H9 (cell line): ENCODE data around the gene MYO1F. TPM values are rescaled to one million over a fixed set of nuclear protein-coding genes. Genes with fewer than 3 reads are reported as not detected.
A peak's percentile ranks its signal among the peaks of the same experiment; 100 is the strongest.

Source experiments
- DNase-seq: peaks from one replicate; pipeline ENCODE4 v3.0.0-alpha.2; 2017
- H2AFZ ChIP-seq: one replicate; pipeline ENCODE4 v1.6.1; 2013; ENCODE audit warnings: mild to moderate bottlenecking, low read length, control low read depth, moderate library complexity
- H2AK5ac ChIP-seq: 2 replicates; pipeline ENCODE4 v1.6.1; 2013; ENCODE audit warnings: low read length, control low read depth, mixed read lengths; ENCODE audit not compliant: insufficient read length
- H2BK120ac ChIP-seq: one replicate; pipeline ENCODE4 v1.6.1; 2013; ENCODE audit warnings: low read depth, mild to moderate bottlenecking, low read length, control low read depth, inconsistent platforms; ENCODE audit not compliant: poor library complexity, severe bottlenecking
- H2BK12ac ChIP-seq: 2 replicates; pipeline ENCODE4 v1.6.1; 2013; ENCODE audit warnings: low read length, control low read depth, mixed read lengths, low read depth; ENCODE audit not compliant: insufficient read length
- H2BK15ac ChIP-seq: 2 replicates; pipeline ENCODE4 v1.6.1; 2013; ENCODE audit warnings: low read depth, low read length, control low read depth
- H2BK20ac ChIP-seq: one replicate; pipeline ENCODE4 v1.6.1; 2013; ENCODE audit warnings: low read depth, mild to moderate bottlenecking, low read length, control low read depth, inconsistent platforms; ENCODE audit not compliant: poor library complexity, severe bottlenecking
- H2BK5ac ChIP-seq: 2 replicates; pipeline ENCODE4 v1.6.1; 2013; ENCODE audit warnings: low read length, control low read depth, mixed read lengths; ENCODE audit not compliant: insufficient read length
- H3K14ac ChIP-seq: 2 replicates; pipeline ENCODE4 v1.6.1; 2013; ENCODE audit warnings: low read length, control low read depth; ENCODE audit not compliant: insufficient read depth
- H3K18ac ChIP-seq: 2 replicates; pipeline ENCODE4 v1.6.1; 2013; ENCODE audit warnings: low read depth, mild to moderate bottlenecking, mixed read lengths, low read length, control low read depth; ENCODE audit not compliant: insufficient read length
- H3K23ac ChIP-seq: 2 replicates; pipeline ENCODE4 v1.6.1; 2013; ENCODE audit warnings: low read length, control low read depth, mixed read lengths, low read depth; ENCODE audit not compliant: insufficient read length
- H3K23me2 ChIP-seq: 2 replicates; pipeline ENCODE4 v1.6.1; 2013; ENCODE audit warnings: low read depth, mild to moderate bottlenecking, mixed read lengths, low read length, control low read depth; ENCODE audit not compliant: insufficient read length, poor library complexity, severe bottlenecking
- H3K27ac ChIP-seq: 2 replicates; pipeline ENCODE4 v1.5.1; 2013; ENCODE audit warnings: low read length, control low read depth, mixed read lengths, low read depth; ENCODE audit not compliant: insufficient read length
- H3K27me3 ChIP-seq: 2 replicates; pipeline ENCODE4 v1.6.1; 2013; ENCODE audit warnings: low read length, control low read depth, inconsistent platforms; ENCODE audit not compliant: insufficient read depth
- H3K4ac ChIP-seq: 2 replicates; pipeline ENCODE4 v1.6.1; 2013; ENCODE audit warnings: low read depth, mild to moderate bottlenecking, control low read depth, inconsistent platforms, low read length, moderate library complexity
- H3K4me1 ChIP-seq: 2 replicates; pipeline ENCODE4 v1.6.1; 2013; ENCODE audit warnings: low read length, control low read depth, inconsistent platforms; ENCODE audit not compliant: insufficient read depth
- H3K4me2 ChIP-seq: 2 replicates; pipeline ENCODE4 v1.6.1; 2013; ENCODE audit warnings: low read length, control low read depth, mixed read lengths; ENCODE audit not compliant: insufficient read length, insufficient read depth
- H3K56ac ChIP-seq: 2 replicates; pipeline ENCODE4 v1.6.1; 2013; ENCODE audit warnings: low read depth, mild to moderate bottlenecking, mixed read lengths, low read length, control low read depth; ENCODE audit not compliant: insufficient read length
- H3K79me1 ChIP-seq: 2 replicates; pipeline ENCODE4 v1.6.1; 2013; ENCODE audit warnings: low read depth, mild to moderate bottlenecking, moderate library complexity, low read length, control low read depth, inconsistent platforms; ENCODE audit not compliant: insufficient read depth, poor library complexity, severe bottlenecking
- H3K79me2 ChIP-seq: 2 replicates; pipeline ENCODE4 v1.6.1; 2013; ENCODE audit warnings: low read length, control low read depth, inconsistent platforms; ENCODE audit not compliant: insufficient read depth
- H3K9ac ChIP-seq: 2 replicates; pipeline ENCODE4 v1.6.1; 2013; ENCODE audit warnings: low read length, control low read depth, mixed read lengths; ENCODE audit not compliant: insufficient read length; ENCODE audit errors: extremely low read depth
- H3K9me3 ChIP-seq: one replicate; pipeline ENCODE4 v1.6.1; 2013; ENCODE audit warnings: low read depth, low read length, inconsistent platforms; ENCODE audit not compliant: control insufficient read depth
- H3T11ph ChIP-seq: one replicate; pipeline ENCODE4 v1.6.1; 2013; ENCODE audit warnings: mild to moderate bottlenecking, low read length, control low read depth, inconsistent platforms
- H4K20me1 ChIP-seq: one replicate; pipeline ENCODE4 v1.6.1; 2013; ENCODE audit not compliant: control insufficient read depth, insufficient read length, insufficient read depth
- H4K5ac ChIP-seq: 2 replicates; pipeline ENCODE4 v1.6.1; 2013; ENCODE audit warnings: low read depth, mild to moderate bottlenecking, mixed read lengths, low read length, control low read depth; ENCODE audit not compliant: insufficient read length
- H4K8ac ChIP-seq: replicated peaks from 2 replicates; pipeline ENCODE4 v1.6.1; 2013; ENCODE audit warnings: low read length, control low read depth, mixed read lengths, low read depth; ENCODE audit not compliant: insufficient read length
- H4K91ac ChIP-seq: 2 replicates; pipeline ENCODE4 v1.6.1; 2013; ENCODE audit warnings: low read depth, mild to moderate bottlenecking, moderate library complexity, mixed read lengths, low read length, control low read depth; ENCODE audit not compliant: insufficient read length
- H3K27ac Mint-ChIP-seq, 3 experiments: 2 replicates in 2 of 3; 3 replicates in 1 of 3; pipeline ENCODE4 v1.8.0; 2020 to 2021; ENCODE audit warnings: mixed read lengths in 3 of 3, mild to moderate bottlenecking in 1 of 3, moderate library complexity in 1 of 3
- H3K27me3 Mint-ChIP-seq: 2 replicates; pipeline ENCODE4 v1.8.0; 2021; ENCODE audit warnings: low read depth, mild to moderate bottlenecking, moderate library complexity, mixed read lengths
- H3K36me3 Mint-ChIP-seq, 3 experiments: 2 replicates in 2 of 3; 3 replicates in 1 of 3; pipeline ENCODE4 v1.8.0; 2020 to 2021; ENCODE audit warnings: low read depth in 3 of 3, mixed read lengths in 3 of 3; ENCODE audit not compliant: insufficient read depth in 1 of 3
- H3K4me1 Mint-ChIP-seq, 2 experiments: 2 replicates each; pipeline ENCODE4 v1.8.0; 2020; ENCODE audit warnings: mixed read lengths in 2 of 2
- H3K4me3 Mint-ChIP-seq, 2 experiments: 2 replicates in 1 of 2; 3 replicates in 1 of 2; pipeline ENCODE4 v1.8.0; 2020 to 2021; ENCODE audit warnings: mild to moderate bottlenecking in 2 of 2, mixed read lengths in 2 of 2, moderate library complexity in 1 of 2
- H3K9me3 Mint-ChIP-seq, 2 experiments: 2 replicates in 1 of 2; 3 replicates in 1 of 2; pipeline ENCODE4 v1.8.0; 2020; ENCODE audit warnings: mild to moderate bottlenecking in 2 of 2, mixed read lengths in 2 of 2, moderate library complexity in 1 of 2
- WGBS: extraction: QIAGEN DNeasy Blood & Tissue Kit; methylation state at CpG from one replicate; pipeline ENCODE4 v1.1.7; 2013; ENCODE audit warnings: missing lambda C conversion rate, low lambda C conversion rate, mixed read lengths; ENCODE audit not compliant: insufficient read length; ENCODE audit errors: extremely low coverage; 5-methylcytosine and 5-hydroxymethylcytosine counted together
- total RNA-seq: library from RNA; stranded (reverse); gene quantifications from 2 replicates; pipeline ENCODE4 v1.2.1, GENCODE V29; 2021
- TF ChIP-seq, protein P1 (sequence below): fragments of 200-600 bp; sonication (generic); conservative IDR thresholded peaks from 3 replicates; pipeline ENCODE4 v1.8.0; 2021; ENCODE audit warnings: antibody characterized with exemption, mild to moderate bottlenecking

Gene MYO1F
- total RNA-seq, 1 experiment from 2014 or later = 1.0 TPM

DNA sequence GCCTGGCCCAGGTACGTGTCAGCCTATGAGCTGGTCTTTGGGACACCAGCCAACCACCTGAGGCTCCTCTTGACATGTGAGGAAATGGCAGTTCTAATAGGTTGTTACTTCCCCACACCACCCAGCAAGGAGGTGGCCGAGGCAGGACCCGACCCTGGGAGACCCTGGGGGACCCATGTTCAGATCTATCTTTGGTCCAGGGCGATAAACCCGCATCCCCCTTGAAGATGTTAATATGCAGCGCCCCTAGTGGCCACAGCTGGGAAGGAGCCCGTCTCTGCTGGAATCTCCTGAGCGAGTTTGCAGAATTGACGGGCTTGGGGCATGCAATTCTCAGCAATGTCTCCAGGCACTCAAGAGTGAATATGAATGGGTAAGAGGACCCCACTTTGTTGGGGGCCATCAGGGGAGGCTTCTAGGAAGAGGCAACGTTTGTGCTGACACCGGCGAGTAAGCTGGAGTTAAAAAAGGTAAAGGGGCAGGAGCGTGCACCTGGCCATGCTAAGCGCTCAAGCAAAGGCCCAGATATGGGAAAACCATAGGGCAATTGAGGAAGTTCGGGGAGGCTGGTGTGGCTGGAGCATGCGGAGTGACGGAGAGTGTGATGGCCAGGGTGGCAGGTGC is 1.5 kb upstream of the MYO1F start:
- WGBS = no CpG with 5 or more reads among the region's 17 CpGs
- Mint-ChIP-seq H3K4me3 (peak overlapping the region in 1 of 2 experiments; percentile 39; a peak in 1 of 5 replicates), H3K27me3 (peaks cover 15% of the 10 kb centered on the region), H3K27ac (no peak overlapping the region; a peak in 1 of 7 replicates), H3K4me1 (peaks cover 19 to 28% of the 10 kb centered on the region in 2 experiments), H3K9me3 (no peaks in the 10 kb centered on the region; a peak in 1 of 5 replicates), H3K36me3 (no peaks in the 10 kb centered on the region)
- no peaks in the 10 kb centered on the region for H3K9me3 ChIP-seq
- no peak overlapping the region for H3K4ac ChIP-seq
- no peak overlapping the region for H3K9ac ChIP-seq
- no peaks in the 10 kb centered on the region for H3K79me2 ChIP-seq
- TF ChIP-seq, protein P1, sequence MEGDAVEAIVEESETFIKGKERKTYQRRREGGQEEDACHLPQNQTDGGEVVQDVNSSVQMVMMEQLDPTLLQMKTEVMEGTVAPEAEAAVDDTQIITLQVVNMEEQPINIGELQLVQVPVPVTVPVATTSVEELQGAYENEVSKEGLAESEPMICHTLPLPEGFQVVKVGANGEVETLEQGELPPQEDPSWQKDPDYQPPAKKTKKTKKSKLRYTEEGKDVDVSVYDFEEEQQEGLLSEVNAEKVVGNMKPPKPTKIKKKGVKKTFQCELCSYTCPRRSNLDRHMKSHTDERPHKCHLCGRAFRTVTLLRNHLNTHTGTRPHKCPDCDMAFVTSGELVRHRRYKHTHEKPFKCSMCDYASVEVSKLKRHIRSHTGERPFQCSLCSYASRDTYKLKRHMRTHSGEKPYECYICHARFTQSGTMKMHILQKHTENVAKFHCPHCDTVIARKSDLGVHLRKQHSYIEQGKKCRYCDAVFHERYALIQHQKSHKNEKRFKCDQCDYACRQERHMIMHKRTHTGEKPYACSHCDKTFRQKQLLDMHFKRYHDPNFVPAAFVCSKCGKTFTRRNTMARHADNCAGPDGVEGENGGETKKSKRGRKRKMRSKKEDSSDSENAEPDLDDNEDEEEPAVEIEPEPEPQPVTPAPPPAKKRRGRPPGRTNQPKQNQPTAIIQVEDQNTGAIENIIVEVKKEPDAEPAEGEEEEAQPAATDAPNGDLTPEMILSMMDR = peak; percentile 94
- no peaks in the 10 kb centered on the region for H4K20me1 ChIP-seq
- H3K18ac ChIP-seq = no peak overlapping the region
- no peak overlapping the region for H3K27ac ChIP-seq
- no peak overlapping the region for H2BK12ac ChIP-seq
- no peak overlapping the region for H3K23ac ChIP-seq
- H3K23me2 ChIP-seq = no peaks in the 10 kb centered on the region
- H2BK120ac ChIP-seq = no peak overlapping the region
- no peak overlapping the region for H4K5ac ChIP-seq
- H3K27me3 ChIP-seq = no peaks in the 10 kb centered on the region
- H2BK15ac ChIP-seq = no peak overlapping the region
- peak; percentile 80 for DNase-seq
- H2AK5ac ChIP-seq = no peak overlapping the region
- no peak overlapping the region for H2AFZ ChIP-seq
- H4K8ac ChIP-seq = no peak overlapping the region
- no peak overlapping the region for H3K14ac ChIP-seq
- no peak overlapping the region for H3T11ph ChIP-seq
- no peak overlapping the region for H4K91ac ChIP-seq
- no peak overlapping the region for H2BK20ac ChIP-seq
- no peaks in the 10 kb centered on the region; the same call in 1 of the 2 replicates for H3K4me1 ChIP-seq
- no peak overlapping the region for H2BK5ac ChIP-seq
- H3K79me1 ChIP-seq = no peaks in the 10 kb centered on the region
- no peak overlapping the region for H3K4me2 ChIP-seq
- no peak overlapping the region for H3K56ac ChIP-seq
